GM12878 (cell line): Measurements from ENCODE around the gene RIOK1. TPM values are rescaled to one million over a fixed set of nuclear protein-coding genes. Genes with fewer than 3 reads are reported as not detected.
"Not testable (repeated sequence)": the region's sequence is repeated elsewhere in the genome, so short reads cannot be mapped to it uniquely, and the experiment has no call there.

ENCODE experiments used
- ATAC-seq: fragments of 200-7000 bp; cut with Tn5 transposase; 3 replicates; pipeline ENCODE4 v1.9.1; 2020; ENCODE audit warnings: mild to moderate bottlenecking, moderate library complexity
- BruUV-seq: library from RNA; stranded (reverse); fragments of 400-500 nt; replicated peaks from 2 replicates; lab custom pipeline; 2021; lab: Mats Ljungman, UMichigan
- CTCF ChIA-PET: fragments of 300-600 bp; sonication (Branson Sonifier 250); formaldehyde crosslinking; extraction: SDS; loops from one replicate; lab custom pipeline; 2021; ENCODE audit warnings: inconsistent platforms; lab: Yijun Ruan, JAX
- POLR2A ChIA-PET: fragments of 350-600 bp; formaldehyde crosslinking; extraction: SDS; loops from one replicate; lab custom pipeline; 2021; ENCODE audit warnings: inconsistent platforms; lab: Charles Lee
- RAD21 ChIA-PET: fragments of 300-600 bp; sonication (Branson Sonifier 250); formaldehyde crosslinking; loops from one replicate; lab custom pipeline; 2023; ENCODE audit warnings: antibody characterized with exemption; ENCODE audit not compliant: unreplicated experiment; lab: Charles Lee
- SMC1A ChIA-PET: fragments of 300-600 bp; sonication (Branson Sonifier 250); formaldehyde crosslinking; loops from one replicate; lab custom pipeline; 2023; ENCODE audit not compliant: unreplicated experiment, uncharacterized antibody; lab: Charles Lee
- DNase-seq: peaks from one replicate; pipeline ENCODE4 v3.0.0-alpha.2; 2011; ENCODE audit warnings: low read depth, low spot score
- FAIRE-seq: peaks from 3 replicates; lab custom pipeline; 2011; peaks lifted over from hg19 to GRCh38; lab: Jason Lieb, UNC
- H2AFZ ChIP-seq: 2 replicates; pipeline ENCODE4 v1.6.0; 2011; ENCODE audit warnings: low read depth, low read length, control low read depth; ENCODE audit not compliant: control insufficient read depth
- H3K27ac ChIP-seq: 2 replicates; pipeline ENCODE4 v1.5.1; 2011; ENCODE audit warnings: control low read depth; ENCODE audit not compliant: control insufficient read depth, insufficient read depth
- H3K27me3 ChIP-seq, 2 experiments: replicated peaks in 1 of 2; 2 replicates each; pipeline versions ENCODE4 v1.6.0 to v1.6.1; 2011; ENCODE audit warnings: low read length in 1 of 2; ENCODE audit not compliant: control insufficient read depth in 2 of 2, insufficient read depth in 2 of 2
- H3K36me3 ChIP-seq, 2 experiments: 2 replicates each; pipeline ENCODE4 v1.5.1; 2011; ENCODE audit warnings: low read length in 1 of 2; ENCODE audit not compliant: control insufficient read depth in 2 of 2, insufficient read depth in 2 of 2
- H3K4me1 ChIP-seq: 2 replicates; pipeline ENCODE4 v1.6.1; 2011; ENCODE audit warnings: mild to moderate bottlenecking, low read length, moderate library complexity, mixed read lengths; ENCODE audit not compliant: control insufficient read depth, insufficient read depth
- H3K4me2 ChIP-seq: 2 replicates; pipeline ENCODE4 v1.6.0; 2011; ENCODE audit warnings: control low read depth; ENCODE audit not compliant: control insufficient read depth, insufficient read depth
- H3K4me3 ChIP-seq: fragments of 200-600 bp; sonication (generic); 2 replicates; pipeline ENCODE4 v1.5.1; 2016
- H3K79me2 ChIP-seq: 2 replicates; pipeline ENCODE4 v1.6.0; 2011; ENCODE audit warnings: low read length; ENCODE audit not compliant: control insufficient read depth, insufficient read depth
- H3K9ac ChIP-seq: 2 replicates; pipeline ENCODE4 v1.8.0; 2011; ENCODE audit warnings: low read length, control low read depth, mixed read lengths; ENCODE audit not compliant: control insufficient read depth, insufficient read depth
- H3K9me3 ChIP-seq: replicated peaks from 3 replicates; pipeline ENCODE4 v1.5.1; 2011; ENCODE audit warnings: mild to moderate bottlenecking, low read length; ENCODE audit not compliant: control insufficient read depth, insufficient read depth
- H4K20me1 ChIP-seq: 2 replicates; pipeline ENCODE4 v1.6.0; 2011; ENCODE audit not compliant: control insufficient read depth, insufficient read depth
- NFYB ChIP-seq: IDR thresholded peaks from 2 replicates; pipeline ENCODE4 v1.6.1; 2011; ENCODE audit warnings: low read depth, mild to moderate bottlenecking, low read length, improper control_type of control experiment, moderate library complexity; ENCODE audit not compliant: insufficient read depth
- WGBS: methylation state at CpG from one replicate; pipeline ENCODE4 v1.1.6; 2016; ENCODE audit warnings: low lambda C conversion rate; ENCODE audit not compliant: insufficient replicate concordance, insufficient coverage; ENCODE audit errors: missing lambda C conversion rate; 5-methylcytosine and 5-hydroxymethylcytosine counted together
- in situ Hi-C: fragments of 300-500 bp; cut with MboI; formaldehyde crosslinking; loops from 9 replicates; pipeline ENCODE4 v1.14.3; 2018; ENCODE audit warnings: mixed read lengths
- intact Hi-C: fragments of 100-400 bp; cut with micrococcal nuclease; formaldehyde crosslinking; loops from one replicate; pipeline ENCODE4 v1.14.2; 2022; ENCODE audit not compliant: unreplicated experiment
- polyA plus RNA-seq, 11 experiments: library from polyadenylated mRNA; depleted of rRNA in 4 of 11; unstranded in 6 of 11; stranded (reverse) in 5 of 11; fragments of >200 nt; fragmentation: Nextera tagmentation in 4 of 11; fragmentation: Illumina TruSeq in 1 of 11; extraction: Ambion mirVana in 4 of 11; extraction: Trizol in 1 of 11; gene quantifications; 1 replicate in 1 of 11; 2 replicates in 10 of 11; pipeline versions ENCODE4 v1.2.1 to v1.2.3, GENCODE V29; 2011 to 2016; ENCODE audit warnings: inconsistent platforms in 2 of 11, missing spikeins in 2 of 11, low read depth in 1 of 11
- total RNA-seq, 4 experiments: library from RNA; depleted of rRNA in 3 of 4; stranded (reverse); fragments of >200 nt in 3 of 4; fragmentation: Illumina TruSeq in 1 of 4; extraction: Trizol in 1 of 4; gene quantifications; 2 replicates each; pipeline versions ENCODE4 v1.2.1 to v1.2.3, GENCODE V29; 2013 to 2021

Gene RIOK1
- total and polyA plus RNA-seq, 10 of the 15 experiments (the other 5 are each of a cell fraction or from before 2014, with no cell fraction given), result 16.1 to 44.6 (median 33.7) TPM

DNA sequence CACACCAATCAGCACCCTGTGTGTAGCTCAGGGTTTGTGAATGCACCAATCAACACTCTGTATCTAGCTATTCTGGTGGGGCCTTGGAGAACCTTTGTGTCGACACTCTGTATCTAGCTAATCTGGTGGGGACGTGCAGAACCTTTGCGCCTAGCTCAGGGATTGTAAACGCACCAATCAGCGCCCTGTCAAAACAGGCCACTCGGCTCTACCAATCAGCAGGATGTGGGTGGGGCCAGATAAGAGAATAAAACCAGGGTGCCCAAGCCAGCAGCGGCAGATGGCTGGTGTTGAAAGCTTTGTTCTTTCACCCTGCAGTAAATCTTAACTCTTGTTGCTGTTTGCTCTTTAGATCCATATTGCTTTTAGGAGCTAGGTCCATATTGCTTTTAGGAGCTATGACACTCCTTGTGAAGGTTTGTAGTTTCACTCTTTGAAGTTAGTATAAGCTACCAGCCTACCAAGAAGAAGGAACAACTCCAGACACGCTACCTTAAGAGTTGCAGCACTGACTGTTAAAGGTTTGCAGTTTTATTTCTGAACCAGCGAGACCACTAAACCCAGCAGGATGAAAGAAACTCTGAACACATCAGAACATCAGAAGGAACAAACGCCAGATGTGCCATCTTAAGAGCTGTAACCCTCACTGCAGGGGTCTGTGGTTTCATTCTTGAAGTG is 44.7 kb upstream of the RIOK1 start:
- FAIRE-seq, ATAC-seq, BruUV-seq, POLR2A ChIA-PET, H3K27me3 ChIP-seq: not testable (repeated sequence)
- ChIA-PET SMC1A (interaction anchor here (1.1 to 2.3 kb wide), 5 partner anchors 10 to 68 kb away, joined by 3 to 7 read pairs (median 5); no protein-coding TSS in a partner anchor), CTCF (interaction anchor here (0.6 to 2.0 kb wide), 3 partner anchors 11 to 271 kb away, joined by 3 to 8 read pairs (median 3); no protein-coding TSS in a partner anchor)
- peak; percentile 36; the same call in 1 of the 2 replicates for TF ChIP-seq NFYB
- TF ChIP-seq, all 136 proteins: peak for 1; not testable (repeated sequence) for 135
- H3K4me3 ChIP-seq, H3K4me1 ChIP-seq, H3K27ac ChIP-seq, H3K9ac ChIP-seq, H3K4me2 ChIP-seq, DNase-seq, H2AFZ ChIP-seq, H3K79me2 ChIP-seq, intact Hi-C loops, H4K20me1 ChIP-seq, in situ Hi-C loops, H3K9me3 ChIP-seq, H3K36me3 ChIP-seq: not testable (repeated sequence)
- RAD21 ChIA-PET, result interaction anchor here (0.8 kb wide), 1 partner anchor 13 kb away, joined by 3 read pairs; no protein-coding TSS in a partner anchor
- 40% methylated on average over 10 of the region's 10 CpGs for WGBS

DNA sequence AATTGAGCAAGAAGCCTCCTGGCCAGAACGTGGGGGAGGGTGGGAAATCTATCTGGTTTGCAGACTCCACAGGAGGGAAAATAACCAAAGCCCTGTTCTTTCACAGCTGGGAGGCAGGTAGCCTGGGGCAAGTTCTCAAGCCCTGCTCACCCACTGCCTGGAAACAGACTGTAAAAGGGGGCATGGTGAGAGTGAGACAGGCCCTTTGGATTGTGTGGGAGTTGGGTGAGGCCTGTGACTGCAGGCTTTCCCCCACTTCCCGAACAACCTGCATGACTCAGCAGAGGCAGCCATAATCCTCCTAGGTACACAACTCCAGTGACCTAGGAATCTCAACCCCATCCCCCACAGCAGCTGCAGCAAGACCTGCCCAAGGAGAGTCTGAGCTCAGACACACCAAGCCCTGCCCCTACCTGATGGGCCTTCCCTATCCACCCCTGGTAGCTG is 42.0 kb upstream of the RIOK1 start:
- H3K27me3 ChIP-seq, H4K20me1 ChIP-seq, H3K79me2 ChIP-seq, BruUV-seq, POLR2A ChIA-PET, FAIRE-seq, in situ Hi-C loops, H3K9ac ChIP-seq, ATAC-seq, H3K9me3 ChIP-seq, intact Hi-C loops, RAD21 ChIA-PET, DNase-seq, H2AFZ ChIP-seq, H3K4me3 ChIP-seq, H3K36me3 ChIP-seq, H3K4me1 ChIP-seq, H3K27ac ChIP-seq, H3K4me2 ChIP-seq: not testable (repeated sequence)
- 50% methylated on average over 2 of the region's 2 CpGs for WGBS
- CTCF ChIA-PET, result interaction anchor here (0.8 to 1.2 kb wide), 2 partner anchors 8 to 72 kb away, joined by 3 read pairs; no protein-coding TSS in a partner anchor
- SMC1A ChIA-PET, result interaction anchor here (0.7 kb wide), 1 partner anchor 25 kb away, joined by 3 read pairs; no protein-coding TSS in a partner anchor

DNA sequence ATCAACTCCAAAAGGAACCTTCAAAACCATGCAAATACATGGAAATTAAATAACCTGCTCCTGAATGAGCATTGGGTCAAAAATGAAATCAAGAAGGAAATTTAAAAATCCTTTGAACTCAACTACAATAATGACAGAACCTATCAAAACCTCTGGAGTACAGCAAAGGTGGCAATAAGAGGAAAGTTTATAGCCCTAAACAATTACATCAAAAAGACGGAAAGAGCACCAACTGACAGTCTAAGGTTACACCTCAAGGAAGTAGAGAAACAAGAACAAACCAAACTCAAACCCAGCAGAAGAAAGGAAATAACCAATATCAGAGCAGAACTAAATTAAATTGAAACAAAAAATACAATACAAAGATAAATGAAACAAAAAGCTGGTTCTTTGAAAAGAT is 39.0 kb upstream of the RIOK1 start:
- in situ Hi-C loops, H3K79me2 ChIP-seq, ATAC-seq, BruUV-seq, H3K27ac ChIP-seq, FAIRE-seq, intact Hi-C loops, H2AFZ ChIP-seq, H3K4me3 ChIP-seq, H3K9me3 ChIP-seq, H3K4me2 ChIP-seq, H3K9ac ChIP-seq, H3K4me1 ChIP-seq, H3K27me3 ChIP-seq, H4K20me1 ChIP-seq, DNase-seq, POLR2A ChIA-PET, H3K36me3 ChIP-seq, SMC1A ChIA-PET, RAD21 ChIA-PET: not testable (repeated sequence)
- 100% methylated on average over 1 of the region's 1 CpG for WGBS
- CTCF ChIA-PET, result interaction anchor here (1.7 kb wide), 1 partner anchor 10 kb away, joined by 3 read pairs; no protein-coding TSS in a partner anchor
